ENCODE measurements around the gene KRTAP2-4. TPM values are rescaled to one million over a fixed set of nuclear protein-coding genes. Genes with fewer than 3 reads are reported as not detected.
A peak's percentile ranks its signal among the peaks of the same experiment; 100 is the strongest.
"Not testable (repeated sequence)": the region's sequence is repeated elsewhere in the genome, so short reads cannot be mapped to it uniquely, and the experiment has no call there.

Gene KRTAP2-4
- total RNA-seq, 2 donors from 2014 or later, result not detected

DNA sequence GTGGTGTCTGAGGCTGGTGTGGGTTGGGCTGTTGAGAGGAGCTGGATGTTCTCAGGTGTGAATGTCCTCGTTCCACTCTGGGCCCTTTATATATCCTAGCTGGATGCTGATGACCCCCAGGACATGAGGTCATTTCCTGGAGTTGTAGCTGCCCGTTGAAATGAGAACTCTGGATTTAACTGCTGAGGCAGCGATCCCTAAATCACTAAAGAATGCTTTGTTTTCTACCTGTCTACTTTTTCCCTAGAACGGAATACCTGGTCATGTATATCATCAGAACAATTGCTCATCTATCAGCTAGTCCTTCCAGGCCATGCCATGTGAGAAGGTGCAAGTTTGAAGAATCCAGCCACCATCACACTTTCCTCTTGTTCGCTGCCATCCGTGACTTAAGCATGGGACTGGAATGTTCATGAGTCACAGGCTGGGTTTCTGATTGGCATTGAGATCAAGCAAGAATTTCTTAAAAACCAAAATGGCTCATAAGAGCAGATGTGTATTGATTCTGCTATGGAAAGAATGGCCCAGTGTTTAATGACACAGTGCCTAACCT, 5.6 kb downstream of the KRTAP2-4 start, which contains the start of gene KRTAP2-3:
TSS of gene KRTAP2-3 (minus strand) at position 63 of the 553 bp plus-strand sequence. CDS start 64 bp downstream, outside the sequence.
- DNase-seq (ENCODE audit: low spot score) (no peak), ATAC-seq (no peak)
- peaks cover 4% of the 10 kb centered on the region for H3K36me3 Mint-ChIP-seq
- no peak within 1 kb of the TSS for H3K4me3 Mint-ChIP-seq
- no peak within 1 kb of the TSS for H3K27ac Mint-ChIP-seq
- H3K4me1 Mint-ChIP-seq (ENCODE audit: low read depth in 2 of 2), result no peaks in the 10 kb centered on the region
- H3K27me3 Mint-ChIP-seq, result peaks cover 35 to 59% of the 10 kb centered on the region in 2 donors
- H3K9me3 Mint-ChIP-seq, result no peaks in the 10 kb centered on the region

DNA sequence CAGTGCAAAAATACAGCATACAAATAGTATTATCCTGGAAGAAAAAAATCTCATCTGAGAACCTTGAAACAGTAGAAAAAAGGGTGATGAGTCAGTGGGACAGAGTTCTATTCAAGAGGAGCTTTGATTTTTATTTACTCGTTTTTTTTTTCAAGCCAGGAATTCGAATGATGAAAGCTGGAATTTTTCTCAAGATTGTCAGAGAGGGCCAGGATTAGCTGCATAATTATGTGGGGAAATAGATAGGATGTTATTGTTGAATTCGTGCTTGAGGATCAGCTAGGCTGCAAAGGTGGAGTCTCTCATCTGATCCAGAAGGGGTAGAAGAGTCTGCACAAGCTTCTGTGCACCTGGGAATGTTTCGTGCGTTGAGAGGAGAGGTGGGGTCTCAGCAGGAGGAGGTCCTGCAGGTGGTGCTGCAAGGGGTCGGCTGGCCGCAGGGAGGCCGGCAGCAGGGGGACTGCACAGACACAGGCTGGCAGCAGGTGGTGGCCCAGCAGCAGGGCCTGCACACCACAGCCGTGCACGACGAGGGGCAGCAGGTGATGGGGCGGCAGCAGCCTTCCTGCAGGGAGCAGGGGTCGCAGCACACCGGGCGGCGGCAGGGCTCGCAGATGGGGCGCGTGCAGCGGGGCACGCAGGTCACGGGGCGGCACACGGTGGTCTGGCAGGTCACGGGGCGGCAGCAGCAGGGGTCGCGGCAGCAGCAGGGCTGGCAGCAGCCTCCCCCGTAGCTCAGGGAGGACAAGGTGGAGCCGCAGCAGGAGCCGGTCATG, 6.2 kb downstream of the KRTAP2-4 start:
- H3K9me3 Mint-ChIP-seq; H3K4me3 Mint-ChIP-seq; H3K36me3 Mint-ChIP-seq; H3K27ac Mint-ChIP-seq; DNase-seq (ENCODE audit: low spot score); H3K4me1 Mint-ChIP-seq (ENCODE audit: low read depth in 2 of 2): not testable (repeated sequence)
- peaks cover 35 to 60% of the 10 kb centered on the region in 2 donors for H3K27me3 Mint-ChIP-seq
- peak in 1 of 2 donors; percentile 40 for ATAC-seq

DNA sequence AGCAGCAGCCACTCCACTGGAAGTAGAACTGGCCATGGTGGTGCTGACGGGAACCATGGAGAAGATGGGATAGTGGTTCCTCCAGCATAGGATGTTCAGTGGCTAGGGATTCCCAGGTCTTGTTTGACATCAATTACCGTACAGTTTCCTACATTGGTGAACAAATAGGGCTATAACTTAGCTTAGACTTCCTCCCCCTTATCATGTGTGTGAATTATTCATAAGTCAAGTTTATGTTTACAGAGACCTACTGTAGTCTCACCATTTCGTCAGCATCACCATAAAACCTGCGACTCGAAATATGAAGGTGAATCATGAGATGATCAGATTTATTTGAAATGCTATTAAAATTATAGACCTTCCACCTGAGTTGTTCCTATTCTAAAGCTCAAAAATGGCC, 6.9 kb downstream of the KRTAP2-4 start:
- Mint-ChIP-seq H3K27me3 (peaks cover 35 to 60% of the 10 kb centered on the region in 2 donors), H3K36me3 (peaks cover 4% of the 10 kb centered on the region), H3K4me1 (ENCODE audit: low read depth in 2 of 2) (no peaks in the 10 kb centered on the region), H3K4me3 (no peak overlapping the region), H3K9me3 (no peaks in the 10 kb centered on the region), H3K27ac (no peak overlapping the region)
- ATAC-seq (no peak), DNase-seq (ENCODE audit: low spot score) (no peak)

DNA sequence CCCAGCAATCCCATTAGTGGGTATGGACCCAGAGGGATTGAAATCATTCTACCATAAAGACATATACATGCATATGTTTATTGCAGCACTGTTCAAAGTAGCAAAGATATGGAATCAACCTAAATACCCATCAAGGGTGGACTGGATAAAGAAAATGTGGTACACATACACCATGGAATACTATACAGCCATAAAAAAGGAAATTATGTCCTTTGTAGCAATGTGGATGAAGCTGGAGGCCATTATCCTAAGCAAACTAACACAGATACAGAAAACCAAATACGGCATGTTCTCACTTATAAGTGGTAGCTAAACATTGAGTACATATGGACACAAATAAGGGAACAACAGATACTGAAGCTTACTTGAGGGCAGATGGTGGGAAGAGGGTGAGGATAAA, 8.1 kb downstream of the KRTAP2-4 start:
- H3K4me1 Mint-ChIP-seq (ENCODE audit: low read depth in 2 of 2), result no peaks in the 10 kb centered on the region
- H3K27ac Mint-ChIP-seq, result no peak overlapping the region
- DNase-seq (ENCODE audit: low spot score) (no peak), ATAC-seq (no peak)
- H3K4me3 Mint-ChIP-seq, result no peak overlapping the region
- H3K36me3 Mint-ChIP-seq, result peaks cover 4% of the 10 kb centered on the region
- H3K27me3 Mint-ChIP-seq, result peaks cover 37 to 71% of the 10 kb centered on the region in 2 donors
- H3K9me3 Mint-ChIP-seq, result no peaks in the 10 kb centered on the region

DNA sequence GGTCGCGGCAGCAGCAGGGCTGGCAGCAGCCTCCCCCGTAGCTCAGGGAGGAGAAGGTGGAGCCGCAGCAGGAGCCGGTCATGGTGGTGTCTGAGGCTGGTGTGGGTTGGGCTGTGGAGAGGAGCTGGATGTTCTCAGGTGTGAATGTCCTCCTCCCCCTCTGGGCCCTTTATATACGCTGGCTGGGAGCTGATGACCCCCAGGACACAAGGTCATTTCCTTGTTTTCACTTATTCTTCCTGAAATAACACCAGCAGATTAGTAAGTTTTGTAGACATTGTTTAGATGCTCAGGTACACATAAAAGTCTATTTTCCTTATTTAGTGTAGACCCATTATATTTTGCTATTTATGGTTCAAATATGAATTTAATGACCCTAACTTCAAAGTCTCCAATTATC, 10.5 kb downstream of the KRTAP2-4 start, which contains the start of gene KRTAP2-2:
TSS of gene KRTAP2-2 (minus strand) at position 101 of the 400 bp plus-strand sequence. CDS start at position 82, 19 bp downstream.
- not testable (repeated sequence) for ATAC-seq; H3K4me3 Mint-ChIP-seq; H3K9me3 Mint-ChIP-seq; H3K27ac Mint-ChIP-seq; H3K36me3 Mint-ChIP-seq; DNase-seq (ENCODE audit: low spot score); H3K4me1 Mint-ChIP-seq (ENCODE audit: low read depth in 2 of 2)
- peaks cover 26 to 54% of the 10 kb centered on the region in 2 donors for H3K27me3 Mint-ChIP-seq

DNA sequence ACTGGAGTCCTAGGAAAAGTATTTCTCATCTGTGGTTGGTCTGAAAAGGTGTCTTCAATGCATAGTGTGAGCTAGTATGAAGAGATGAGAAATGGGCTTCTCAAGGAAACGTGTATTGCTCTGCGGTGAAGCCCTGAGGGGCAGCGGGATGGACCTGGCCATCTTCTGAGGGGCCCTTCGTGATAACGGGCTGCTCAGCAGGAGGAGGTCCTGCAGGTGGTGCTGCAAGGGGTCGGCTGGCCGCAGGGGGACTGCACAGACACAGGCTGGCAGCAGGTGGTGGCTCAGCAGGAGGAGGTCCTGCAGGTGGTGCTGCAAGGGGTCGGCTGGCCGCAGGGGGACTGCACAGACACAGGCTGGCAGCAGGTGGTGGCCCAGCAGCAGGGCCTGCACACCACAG, 11.1 kb downstream of the KRTAP2-4 start:
- H3K27me3 Mint-ChIP-seq, result peaks cover 27 to 52% of the 10 kb centered on the region in 2 donors

DNA sequence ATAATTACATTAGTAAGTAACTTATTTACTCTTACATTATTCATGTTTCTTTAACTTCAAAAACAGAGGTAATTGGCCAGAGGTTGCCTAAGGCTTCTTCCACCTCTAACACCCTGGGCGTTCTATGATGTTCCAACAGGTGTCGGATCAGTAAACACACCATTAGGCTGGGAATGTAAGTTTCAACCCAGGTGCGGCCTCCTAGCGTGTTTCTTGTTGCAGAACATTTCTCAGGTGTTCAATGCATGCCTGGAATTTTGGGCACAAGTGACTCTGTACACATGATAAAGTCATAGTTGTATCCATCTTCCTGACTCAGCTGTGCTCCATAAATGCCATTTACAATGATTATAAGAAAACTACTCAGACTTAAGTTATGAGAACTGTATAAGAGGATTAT, 11.7 kb downstream of the KRTAP2-4 start:
- Mint-ChIP-seq H3K4me3 (no peak overlapping the region), H3K27ac (no peak overlapping the region), H3K36me3 (peaks cover 4% of the 10 kb centered on the region), H3K4me1 (ENCODE audit: low read depth in 2 of 2) (peaks cover 2% of the 10 kb centered on the region in 2 donors), H3K9me3 (no peaks in the 10 kb centered on the region), H3K27me3 (peaks cover 24 to 47% of the 10 kb centered on the region in 2 donors)
- DNase-seq (ENCODE audit: low spot score) (no peak), ATAC-seq (no peak)

More for the DNA sequence above, 11.1 kb downstream of the KRTAP2-4 start:
- not testable (repeated sequence) for DNase-seq (ENCODE audit: low spot score); H3K4me3 Mint-ChIP-seq; H3K4me1 Mint-ChIP-seq (ENCODE audit: low read depth in 2 of 2); H3K27ac Mint-ChIP-seq; H3K9me3 Mint-ChIP-seq; H3K36me3 Mint-ChIP-seq
- peak in 1 of 2 donors; percentile 36 for ATAC-seq

DNA sequence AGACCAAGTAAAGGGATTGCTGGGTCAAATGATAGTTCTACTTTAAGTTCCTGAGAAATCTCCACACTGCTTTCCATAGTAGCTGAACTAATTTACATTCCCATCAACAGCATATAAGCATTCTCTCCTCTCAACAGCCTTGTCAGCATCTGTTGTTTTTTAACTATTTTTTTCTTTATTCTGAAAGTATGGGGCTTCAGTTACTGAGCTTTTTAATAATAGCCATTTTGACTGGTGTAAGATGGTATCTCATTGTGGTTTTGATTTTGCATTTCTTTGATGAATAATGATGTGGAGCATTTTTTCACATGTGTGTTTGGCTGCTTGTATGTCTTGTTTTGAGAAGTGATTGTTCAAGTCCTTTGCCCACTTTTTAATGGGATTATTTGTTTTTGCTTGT, 13.1 kb downstream of the KRTAP2-4 start:
- peaks cover 19 to 43% of the 10 kb centered on the region in 2 donors for H3K27me3 Mint-ChIP-seq

DNA sequence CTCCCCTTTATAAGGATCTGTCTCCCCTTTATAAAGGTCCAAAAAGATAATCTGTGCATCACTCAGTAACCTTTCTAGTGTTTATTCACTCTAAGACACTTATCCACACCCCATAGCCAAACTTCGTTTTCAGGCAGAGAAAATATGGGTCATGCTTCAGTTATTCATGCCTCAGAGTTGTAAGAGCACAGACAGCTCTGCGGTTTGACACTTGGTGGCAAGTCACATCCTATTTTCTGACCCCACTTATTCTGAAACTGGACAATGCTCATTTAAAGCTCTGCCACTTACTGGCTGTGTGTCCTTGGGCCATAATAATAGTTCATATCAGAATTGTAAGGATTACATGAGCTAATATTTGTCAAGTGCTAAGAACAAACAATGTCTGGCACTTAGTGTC, 16.6 kb downstream of the KRTAP2-4 start:
- ATAC-seq (no peak), DNase-seq (ENCODE audit: low spot score) (no peak)
- Mint-ChIP-seq H3K27me3 (peaks cover 21 to 40% of the 10 kb centered on the region in 2 donors), H3K36me3 (no peaks in the 10 kb centered on the region), H3K9me3 (no peaks in the 10 kb centered on the region), H3K4me1 (ENCODE audit: low read depth in 2 of 2) (peaks cover 4 to 7% of the 10 kb centered on the region in 2 donors), H3K4me3 (no peak overlapping the region), H3K27ac (no peak overlapping the region)

More for the DNA sequence above, 13.1 kb downstream of the KRTAP2-4 start:
- Mint-ChIP-seq H3K27ac (no peak overlapping the region), H3K4me3 (no peak overlapping the region), H3K36me3 (peaks cover 2% of the 10 kb centered on the region), H3K9me3 (no peaks in the 10 kb centered on the region), H3K4me1 (ENCODE audit: low read depth in 2 of 2) (peaks cover 4 to 5% of the 10 kb centered on the region in 2 donors)
- no peak for DNase-seq (ENCODE audit: low spot score)
- ATAC-seq, result no peak

DNA sequence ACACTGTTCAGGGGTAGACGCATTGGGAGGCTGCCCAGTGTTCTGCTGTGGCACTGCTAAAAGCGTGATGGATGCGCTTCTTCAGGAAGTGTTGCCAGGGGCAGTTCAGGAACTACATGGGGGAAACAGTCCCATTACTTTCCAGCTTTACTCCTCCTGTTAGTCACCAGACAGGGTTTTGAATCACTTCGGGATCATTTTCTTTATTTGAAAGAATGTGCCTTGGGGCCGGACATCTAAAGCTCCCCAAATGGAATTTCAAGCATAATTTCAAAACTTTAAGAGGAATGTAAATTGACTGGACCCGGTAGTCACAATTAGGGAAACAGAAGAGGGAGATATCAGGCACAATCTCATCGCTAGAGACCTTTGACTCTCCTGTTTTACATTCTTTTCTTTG, 17.2 kb downstream of the KRTAP2-4 start:
- Mint-ChIP-seq H3K27me3 (peaks cover 24 to 33% of the 10 kb centered on the region in 2 donors), H3K4me3 (no peak overlapping the region), H3K36me3 (peaks cover 3% of the 10 kb centered on the region), H3K27ac (no peak overlapping the region), H3K4me1 (ENCODE audit: low read depth in 2 of 2) (peaks cover 4 to 9% of the 10 kb centered on the region in 2 donors), H3K9me3 (peaks cover 2% of the 10 kb centered on the region)
- DNase-seq (ENCODE audit: low spot score), result no peak
- no peak for ATAC-seq

DNA sequence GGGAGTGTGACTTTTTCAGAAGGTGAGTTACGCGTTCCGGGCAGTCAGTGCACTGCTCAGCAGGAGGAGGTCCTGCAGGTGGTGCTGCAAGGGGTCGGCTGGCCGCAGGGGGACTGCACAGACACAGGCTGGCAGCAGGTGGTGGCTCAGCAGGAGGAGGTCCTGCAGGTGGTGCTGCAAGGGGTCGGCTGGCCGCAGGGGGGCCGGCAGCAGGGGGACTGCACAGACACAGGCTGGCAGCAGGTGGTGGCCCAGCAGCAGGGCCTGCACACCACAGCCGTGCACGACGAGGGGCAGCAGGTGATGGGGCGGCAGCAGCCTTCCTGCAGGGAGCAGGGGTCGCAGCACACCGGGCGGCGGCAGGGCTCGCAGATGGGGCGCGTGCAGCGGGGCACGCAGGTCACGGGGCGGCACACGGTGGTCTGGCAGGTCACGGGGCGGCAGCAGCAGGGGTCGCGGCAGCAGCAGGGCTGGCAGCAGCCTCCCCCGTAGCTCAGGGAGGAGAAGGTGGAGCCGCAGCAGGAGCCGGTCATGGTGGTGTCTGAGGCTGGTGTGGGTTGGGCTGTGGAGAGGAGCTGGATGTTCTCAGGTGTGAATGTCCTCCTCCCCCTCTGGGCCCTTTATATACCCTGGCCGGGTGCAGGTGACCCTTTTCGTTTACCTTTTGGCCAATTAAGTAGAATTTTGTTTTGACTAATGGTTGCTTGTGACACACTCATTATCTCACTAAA, 18.8 kb downstream of the KRTAP2-4 start, which contains the start of gene KRTAP2-1:
TSS of gene KRTAP2-1 (minus strand) at position 582 of the 731 bp plus-strand sequence. CDS start at position 533, 49 bp downstream.
- not testable (repeated sequence) for DNase-seq (ENCODE audit: low spot score); H3K27ac Mint-ChIP-seq; H3K36me3 Mint-ChIP-seq; H3K4me1 Mint-ChIP-seq (ENCODE audit: low read depth in 2 of 2); H3K9me3 Mint-ChIP-seq; H3K4me3 Mint-ChIP-seq
- ATAC-seq, result peak; percentile 24 to 52
- H3K27me3 Mint-ChIP-seq, result peaks cover 26% of the 10 kb centered on the region in 2 donors

DNA sequence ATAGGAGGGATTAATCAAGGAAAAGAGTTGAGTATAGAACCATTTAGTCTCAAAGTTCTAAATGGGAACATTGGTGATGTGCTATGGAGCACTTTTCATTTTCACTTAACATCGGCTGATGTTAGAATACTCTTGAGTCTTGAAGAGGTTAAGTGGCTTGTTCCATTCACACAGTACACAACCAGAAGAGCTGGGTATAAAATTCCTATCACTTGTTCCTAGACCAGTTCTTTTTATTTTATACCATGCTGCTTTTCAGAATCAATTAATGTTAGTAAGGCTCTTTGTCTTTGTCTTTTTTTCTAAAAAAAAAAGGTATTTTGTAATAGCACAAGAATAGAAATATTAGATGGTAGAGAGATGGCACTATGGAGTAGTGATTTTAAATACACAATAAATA, 22.7 kb downstream of the KRTAP2-4 start:
- H3K4me3 Mint-ChIP-seq, result no peak overlapping the region
- peaks cover 3% of the 10 kb centered on the region for H3K9me3 Mint-ChIP-seq
- no peak for ATAC-seq
- DNase-seq (ENCODE audit: low spot score), result no peak
- peaks cover 0 to 4% of the 10 kb centered on the region in 2 donors for H3K4me1 Mint-ChIP-seq (ENCODE audit: low read depth in 2 of 2)
- no peak overlapping the region for H3K27ac Mint-ChIP-seq
- peaks cover 25 to 40% of the 10 kb centered on the region in 2 donors for H3K27me3 Mint-ChIP-seq
- H3K36me3 Mint-ChIP-seq, result peaks cover 5% of the 10 kb centered on the region

DNA sequence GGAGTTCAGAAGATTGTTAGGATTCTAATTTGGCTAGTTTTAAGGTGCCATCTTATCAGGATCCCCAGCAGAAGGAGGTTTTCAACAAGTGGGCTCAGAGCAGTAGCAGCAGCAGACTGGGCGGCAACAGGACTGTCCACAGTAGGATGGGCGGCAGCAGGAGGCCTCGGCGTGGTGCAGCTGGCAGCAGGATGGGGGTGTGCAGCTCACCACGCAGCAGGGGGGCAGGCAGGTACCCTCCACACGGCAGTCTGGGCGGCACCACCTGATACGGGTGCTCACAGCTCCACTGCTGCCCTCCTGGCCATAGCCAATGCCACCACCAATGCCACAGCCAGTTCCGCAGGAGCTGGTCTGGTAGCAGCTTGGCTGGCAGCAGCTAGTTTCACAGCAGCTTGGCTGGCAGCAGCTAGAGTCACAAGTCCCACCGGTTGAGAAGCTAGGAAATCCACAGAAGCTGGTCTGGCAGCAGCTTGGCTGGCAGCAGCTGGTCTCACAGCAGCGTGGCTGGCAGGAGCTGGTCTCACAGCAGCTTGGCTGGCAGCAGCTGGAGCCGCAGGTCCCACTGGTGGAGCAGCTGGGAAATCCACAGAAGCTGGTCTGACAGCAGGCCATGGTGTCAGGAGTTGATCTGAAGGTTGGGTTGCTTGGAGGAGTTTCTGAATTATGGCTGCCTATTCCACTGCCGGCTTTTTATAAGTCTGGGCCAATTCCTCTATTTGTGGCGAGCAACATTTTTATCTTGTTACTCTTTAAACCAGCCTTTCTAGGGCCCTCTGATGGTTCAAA, 24.7 kb downstream of the KRTAP2-4 start, which contains the start of gene KRTAP1-1:
TSS of gene KRTAP1-1 (minus strand) at position 668 of the 789 bp plus-strand sequence. CDS start at position 615, 53 bp downstream.
- not testable (repeated sequence) for H3K9me3 Mint-ChIP-seq; H3K4me3 Mint-ChIP-seq; ATAC-seq; H3K36me3 Mint-ChIP-seq; H3K4me1 Mint-ChIP-seq (ENCODE audit: low read depth in 2 of 2); H3K27ac Mint-ChIP-seq; DNase-seq (ENCODE audit: low spot score)
- H3K27me3 Mint-ChIP-seq, result peaks cover 30 to 41% of the 10 kb centered on the region in 2 donors
